ENCODE results near the gene MDC1.

MDC1 gene

GRCh38 chr6:30686908-30687658 lies 30.0 kb downstream of the MDC1 start:
- TF ChIP-seq, protein P1, sequence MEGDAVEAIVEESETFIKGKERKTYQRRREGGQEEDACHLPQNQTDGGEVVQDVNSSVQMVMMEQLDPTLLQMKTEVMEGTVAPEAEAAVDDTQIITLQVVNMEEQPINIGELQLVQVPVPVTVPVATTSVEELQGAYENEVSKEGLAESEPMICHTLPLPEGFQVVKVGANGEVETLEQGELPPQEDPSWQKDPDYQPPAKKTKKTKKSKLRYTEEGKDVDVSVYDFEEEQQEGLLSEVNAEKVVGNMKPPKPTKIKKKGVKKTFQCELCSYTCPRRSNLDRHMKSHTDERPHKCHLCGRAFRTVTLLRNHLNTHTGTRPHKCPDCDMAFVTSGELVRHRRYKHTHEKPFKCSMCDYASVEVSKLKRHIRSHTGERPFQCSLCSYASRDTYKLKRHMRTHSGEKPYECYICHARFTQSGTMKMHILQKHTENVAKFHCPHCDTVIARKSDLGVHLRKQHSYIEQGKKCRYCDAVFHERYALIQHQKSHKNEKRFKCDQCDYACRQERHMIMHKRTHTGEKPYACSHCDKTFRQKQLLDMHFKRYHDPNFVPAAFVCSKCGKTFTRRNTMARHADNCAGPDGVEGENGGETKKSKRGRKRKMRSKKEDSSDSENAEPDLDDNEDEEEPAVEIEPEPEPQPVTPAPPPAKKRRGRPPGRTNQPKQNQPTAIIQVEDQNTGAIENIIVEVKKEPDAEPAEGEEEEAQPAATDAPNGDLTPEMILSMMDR (conservative IDR thresholded peaks at IDR 0.05) = no peak
- H3K27ac ChIP-seq = peak overlapping the region; percentile 74

DNA sequence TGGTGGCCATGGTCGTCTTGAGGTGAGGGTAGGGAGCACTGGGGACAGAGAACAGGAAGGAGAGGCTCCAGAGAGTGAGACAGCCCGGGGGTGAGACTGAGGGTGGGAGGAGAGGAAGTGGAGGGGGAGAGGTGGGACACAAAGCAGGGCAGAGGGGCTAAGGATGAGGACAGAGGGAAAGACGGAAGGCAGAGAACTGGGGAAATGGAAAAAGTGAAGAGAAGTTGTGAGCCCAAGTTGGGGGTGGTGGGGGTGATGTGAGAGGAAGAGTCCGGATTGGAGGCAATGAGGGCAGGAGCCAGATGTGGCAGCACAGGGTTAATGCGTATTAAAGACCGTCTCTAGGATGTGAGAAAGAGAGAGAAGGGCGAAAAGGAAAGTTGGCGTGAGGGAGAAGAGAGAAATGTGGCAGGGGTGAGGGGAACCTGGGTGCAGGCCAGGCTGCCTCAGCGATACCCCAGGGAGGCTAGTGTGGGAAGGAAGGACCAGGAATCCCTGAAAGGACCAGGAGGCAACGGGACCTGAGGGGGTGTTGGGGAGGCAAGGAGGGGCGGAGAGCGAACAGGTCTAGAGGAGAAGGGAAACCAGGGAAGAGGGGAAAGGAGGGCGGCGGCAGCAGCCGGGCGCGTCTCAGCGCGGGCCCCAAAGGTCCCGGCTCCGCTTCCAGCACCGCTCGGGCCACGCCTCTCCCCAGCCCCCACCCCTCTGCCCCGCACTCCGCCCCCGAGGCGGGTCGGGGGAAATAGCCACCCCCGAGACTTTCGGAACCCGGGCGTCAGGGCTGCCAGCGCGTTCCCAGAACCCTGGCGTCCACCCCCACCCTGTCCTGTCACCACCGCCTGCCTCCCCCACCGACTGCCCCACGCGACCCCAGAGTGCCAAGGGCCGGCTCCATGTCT lies 30.8 kb downstream of the MDC1 start, which contains the start of gene PPP1R18:
TSS of gene PPP1R18 (minus strand) at position 637 of the 899 bp plus-strand sequence. CDS start at position 10, 627 bp downstream.
- H3K27ac ChIP-seq = peak within 1 kb of the TSS; percentile 74

DNA sequence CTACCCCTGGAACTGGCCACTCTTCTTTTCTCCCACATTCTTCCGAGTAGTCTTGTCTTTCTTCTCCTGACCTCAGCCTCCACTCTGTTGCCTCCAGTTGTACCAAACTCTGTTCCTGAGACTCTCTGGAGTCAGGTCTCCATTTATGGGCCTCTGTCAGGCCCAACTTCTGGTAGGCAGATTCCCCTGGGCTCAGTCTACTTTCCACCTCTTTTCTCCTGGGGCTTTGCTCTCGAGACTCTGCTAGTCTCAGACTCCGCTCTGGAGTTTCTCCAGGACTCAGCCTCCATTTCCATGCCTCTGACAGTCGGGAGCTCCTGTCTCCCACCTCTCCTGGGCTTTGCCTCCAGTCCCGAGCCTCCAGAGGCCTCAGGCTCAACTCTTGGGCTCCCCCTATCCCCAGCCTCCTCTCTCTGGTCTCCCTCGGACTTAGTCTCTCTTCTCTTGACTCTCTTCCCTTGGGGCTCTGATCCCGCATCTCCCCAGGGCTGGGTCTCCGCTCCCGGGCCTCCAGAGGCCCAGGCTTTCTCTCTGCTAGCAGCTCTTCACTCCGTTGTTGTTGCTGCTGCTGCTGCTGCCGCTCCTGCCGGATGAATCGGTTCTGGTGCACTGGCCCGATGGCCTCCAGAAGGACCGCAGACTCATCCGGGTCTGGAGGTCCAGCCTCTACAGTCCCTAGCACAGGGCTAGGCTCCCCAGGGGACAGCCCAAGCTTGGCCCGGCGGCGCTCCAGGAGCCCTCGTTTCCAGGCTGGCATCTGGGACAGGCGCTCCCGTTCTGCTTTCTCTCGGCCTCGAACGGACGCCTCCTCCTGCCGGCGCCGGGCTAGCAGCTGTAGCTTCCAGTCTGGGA lies 31.7 kb downstream of the MDC1 start:
- TF ChIP-seq, protein P1 (conservative IDR thresholded peaks at IDR 0.05) = no peak
- H3K27ac ChIP-seq = no peak overlapping the region

More for the DNA sequence above, 30.8 kb downstream of the MDC1 start, which contains the start of gene PPP1R18:
- TF ChIP-seq, protein P1 (conservative IDR thresholded peaks at IDR 0.05) = no peak

DNA sequence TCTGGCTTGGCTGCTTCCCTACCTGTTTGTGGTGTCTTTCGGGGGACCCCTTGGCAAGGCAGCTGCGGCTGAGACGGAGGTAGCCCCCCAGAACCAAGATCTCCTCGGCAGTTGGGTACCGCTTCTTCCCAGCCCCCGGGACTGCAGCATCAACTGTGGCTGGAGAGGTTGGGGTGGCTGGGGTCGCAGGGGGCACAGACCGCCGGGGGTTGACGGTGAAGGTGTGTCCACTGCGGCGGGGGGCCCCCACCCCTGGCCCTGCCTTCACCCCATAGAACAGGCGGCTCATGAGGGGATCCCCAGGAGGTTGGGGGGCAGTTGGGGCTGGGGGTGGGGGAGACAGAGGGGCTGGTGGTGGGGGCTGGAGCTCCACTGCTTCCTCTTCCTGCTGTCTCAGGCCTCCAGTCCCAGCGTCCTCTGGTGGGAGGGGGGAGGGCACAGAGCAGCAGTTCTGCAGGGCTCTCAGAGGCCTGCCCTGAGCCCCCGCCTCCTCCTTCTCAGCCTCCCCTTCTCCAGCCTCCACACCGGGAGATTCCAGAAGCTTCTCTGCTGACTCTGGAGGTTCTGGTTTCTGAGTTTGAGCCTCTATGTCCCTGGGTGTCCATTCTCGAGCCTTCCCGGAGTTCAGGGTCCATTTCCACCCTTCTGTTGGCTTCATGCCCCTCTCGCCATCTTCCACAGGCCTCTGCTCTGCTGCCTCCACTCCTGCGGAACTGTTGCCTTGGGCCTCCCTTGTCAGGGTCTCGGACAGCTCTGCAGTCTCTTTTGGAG lies 32.5 kb downstream of the MDC1 start:
- TF ChIP-seq, protein P1 (conservative IDR thresholded peaks at IDR 0.05) = no peak
- no peak overlapping the region for H3K27ac ChIP-seq

DNA sequence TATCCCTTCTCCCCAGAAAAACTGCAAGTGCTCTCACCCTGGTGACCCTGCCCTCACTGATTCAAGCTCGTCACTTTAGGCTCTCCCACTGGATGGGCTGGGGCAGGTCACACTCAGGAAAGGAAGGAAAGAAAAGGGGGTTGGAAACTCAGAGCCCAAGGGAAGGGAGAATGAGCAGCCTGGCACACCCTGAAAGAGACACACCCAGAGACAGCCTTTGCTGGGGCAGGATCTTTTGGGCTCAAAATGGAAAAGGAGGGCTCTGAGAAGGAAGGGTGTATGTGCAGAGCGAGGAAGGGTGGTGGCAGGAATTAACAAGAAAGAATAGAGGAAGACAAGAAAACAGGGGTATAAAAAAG lies 33.1 kb downstream of the MDC1 start:
- TF ChIP-seq, protein P1 (conservative IDR thresholded peaks at IDR 0.05) = no peak
- H3K27ac ChIP-seq = no peak overlapping the region

DNA sequence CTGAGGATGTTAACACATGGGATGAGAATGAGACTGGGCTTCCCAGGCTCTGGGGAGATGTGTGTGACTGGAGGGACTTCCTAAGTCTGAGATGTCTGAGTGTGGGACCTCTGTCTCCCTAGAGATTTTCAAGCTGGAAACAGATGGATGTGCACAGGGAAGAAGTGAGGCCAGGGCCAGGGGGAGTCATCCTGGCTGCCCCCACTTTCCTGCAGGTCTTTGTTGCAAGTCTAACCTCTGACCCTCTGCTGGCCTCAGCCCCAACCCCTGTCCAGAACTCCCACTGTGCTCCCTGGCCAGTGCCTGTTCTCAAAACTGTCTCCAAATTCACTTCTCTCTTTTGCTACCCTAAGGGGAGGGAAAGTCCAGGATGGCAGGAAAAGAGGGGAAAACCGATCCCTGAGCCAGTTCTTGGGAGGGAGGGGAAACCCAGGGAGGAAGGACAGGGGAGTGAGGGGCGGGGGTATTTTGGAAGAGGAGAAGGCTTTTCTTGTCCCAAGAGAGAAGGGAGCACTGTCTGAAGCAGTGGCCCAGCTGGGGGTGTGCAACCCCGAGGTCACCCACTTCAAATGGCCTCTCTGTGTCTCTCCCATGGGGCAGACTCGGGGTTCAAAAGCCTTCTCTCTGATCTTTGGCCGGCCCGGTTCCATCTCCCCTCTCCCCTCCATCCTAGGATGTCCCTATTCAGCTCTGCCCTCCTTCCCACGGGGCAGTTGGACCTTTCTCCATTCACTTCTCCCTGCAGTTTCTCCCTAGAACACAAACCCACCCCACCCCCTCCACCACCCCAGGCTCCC lies 33.7 kb downstream of the MDC1 start:
- no peak overlapping the region for H3K27ac ChIP-seq

More for the DNA sequence above, 33.7 kb downstream of the MDC1 start:
- TF ChIP-seq, protein P1 (conservative IDR thresholded peaks at IDR 0.05) = no peak

Data from VCaP (cell line).